ENCODE data around the gene RASSF4. TPM values are rescaled to one million over a fixed set of nuclear protein-coding genes. Genes with fewer than 3 reads are reported as not detected.

RASSF4 gene
- total and polyA plus RNA-seq, 9 of the 15 experiments (the other 6 are each of a cell fraction or from before 2014, with no cell fraction given), result 0.01 to 0.62 (median 0.11) TPM; not detected in 3

DNA sequence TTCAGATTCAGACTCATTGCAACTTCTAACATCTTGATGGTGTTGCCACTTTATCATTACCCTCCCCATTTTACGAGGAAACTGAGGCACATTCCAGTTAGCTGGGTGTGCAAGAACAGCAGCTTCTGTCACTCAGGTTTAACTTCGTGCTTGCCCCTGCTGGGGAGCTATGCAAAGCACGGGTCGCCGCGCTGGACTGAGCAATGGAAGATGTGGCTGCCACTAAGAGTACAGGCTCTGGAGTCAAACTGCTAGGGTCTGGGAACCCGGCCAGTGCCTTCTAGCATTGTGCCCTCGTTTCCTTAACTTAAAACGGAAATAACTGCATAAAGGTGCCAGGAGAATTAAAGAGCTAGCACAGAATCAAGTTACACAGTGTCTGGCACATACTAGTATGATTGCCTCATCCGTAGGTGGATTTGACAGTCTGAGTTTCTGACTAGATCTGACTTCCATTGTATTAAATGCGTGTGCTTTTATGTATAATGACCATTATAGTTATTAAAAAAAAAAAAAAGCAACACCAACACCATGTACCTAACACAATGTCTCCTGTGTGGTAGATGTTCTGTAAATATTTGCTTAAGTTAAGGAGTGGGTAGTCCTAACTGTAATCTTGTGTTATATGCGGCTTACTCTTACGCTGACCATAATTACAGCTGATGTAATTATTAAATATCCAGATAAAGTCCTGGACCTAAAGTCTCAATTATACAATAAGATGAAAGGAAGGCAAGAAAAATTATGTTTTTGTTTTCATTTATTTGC lies 42.0 kb downstream of the RASSF4 start (continued):
- TF ChIP-seq, protein P1, sequence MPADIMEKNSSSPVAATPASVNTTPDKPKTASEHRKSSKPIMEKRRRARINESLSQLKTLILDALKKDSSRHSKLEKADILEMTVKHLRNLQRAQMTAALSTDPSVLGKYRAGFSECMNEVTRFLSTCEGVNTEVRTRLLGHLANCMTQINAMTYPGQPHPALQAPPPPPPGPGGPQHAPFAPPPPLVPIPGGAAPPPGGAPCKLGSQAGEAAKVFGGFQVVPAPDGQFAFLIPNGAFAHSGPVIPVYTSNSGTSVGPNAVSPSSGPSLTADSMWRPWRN (IDR thresholded peaks at IDR 0.05; ENCODE audit: low read depth), result no peak
- no peak for TF ChIP-seq GATA2 (CRISPR knock-in tag; IDR thresholded peaks at IDR 0.05)
- no peak for TF ChIP-seq PHB (CRISPR knock-in tag; IDR thresholded peaks at IDR 0.05)
- TF ChIP-seq TRIM28 (IDR thresholded peaks at IDR 0.05), result no peak
- TF ChIP-seq KHSRP (IDR thresholded peaks at IDR 0.05), result no peak
- TF ChIP-seq KDM5B (IDR thresholded peaks at IDR 0.05; ENCODE audit: insufficient replicate concordance, low read depth, low read length), result no peak
- no peak for TF ChIP-seq RAD51 (IDR thresholded peaks at IDR 0.05; ENCODE audit: borderline replicate concordance, low read depth)
- peak; percentile 47 for TF ChIP-seq L3MBTL2 (IDR thresholded peaks at IDR 0.05)
- TF ChIP-seq FOXK1 (CRISPR knock-in tag; IDR thresholded peaks at IDR 0.05; ENCODE audit: borderline replicate concordance), result peak; percentile 60; the same call in 1 of the 2 replicates
- TF ChIP-seq HEY1 (CRISPR knock-in tag; IDR thresholded peaks at IDR 0.05; ENCODE audit: borderline replicate concordance), result no peak
- no peak for TF ChIP-seq HCFC1 (IDR thresholded peaks at IDR 0.05; ENCODE audit: low read depth, low read length)
- TF ChIP-seq, protein P2, sequence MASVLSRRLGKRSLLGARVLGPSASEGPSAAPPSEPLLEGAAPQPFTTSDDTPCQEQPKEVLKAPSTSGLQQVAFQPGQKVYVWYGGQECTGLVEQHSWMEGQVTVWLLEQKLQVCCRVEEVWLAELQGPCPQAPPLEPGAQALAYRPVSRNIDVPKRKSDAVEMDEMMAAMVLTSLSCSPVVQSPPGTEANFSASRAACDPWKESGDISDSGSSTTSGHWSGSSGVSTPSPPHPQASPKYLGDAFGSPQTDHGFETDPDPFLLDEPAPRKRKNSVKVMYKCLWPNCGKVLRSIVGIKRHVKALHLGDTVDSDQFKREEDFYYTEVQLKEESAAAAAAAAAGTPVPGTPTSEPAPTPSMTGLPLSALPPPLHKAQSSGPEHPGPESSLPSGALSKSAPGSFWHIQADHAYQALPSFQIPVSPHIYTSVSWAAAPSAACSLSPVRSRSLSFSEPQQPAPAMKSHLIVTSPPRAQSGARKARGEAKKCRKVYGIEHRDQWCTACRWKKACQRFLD (CRISPR knock-in tag; IDR thresholded peaks at IDR 0.05), result peak; percentile 12
- TF ChIP-seq, protein P3, sequence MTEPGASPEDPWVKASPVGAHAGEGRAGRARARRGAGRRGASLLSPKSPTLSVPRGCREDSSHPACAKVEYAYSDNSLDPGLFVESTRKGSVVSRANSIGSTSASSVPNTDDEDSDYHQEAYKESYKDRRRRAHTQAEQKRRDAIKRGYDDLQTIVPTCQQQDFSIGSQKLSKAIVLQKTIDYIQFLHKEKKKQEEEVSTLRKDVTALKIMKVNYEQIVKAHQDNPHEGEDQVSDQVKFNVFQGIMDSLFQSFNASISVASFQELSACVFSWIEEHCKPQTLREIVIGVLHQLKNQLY (CRISPR knock-in tag; conservative IDR thresholded peaks at IDR 0.05), result no peak; a peak in 1 of 4 replicates
- peak; percentile 50 for TF ChIP-seq CHD1 (IDR thresholded peaks at IDR 0.05; ENCODE audit: low read length)
- 0 out of 2 replicates have a peak, but pooled peaks have one; percentile 8 for TF ChIP-seq BHLHE40 (IDR thresholded peaks at IDR 0.05; ENCODE audit: low read length)
- no peak for TF ChIP-seq ZBTB8A (IDR thresholded peaks at IDR 0.05; ENCODE audit: partially characterized antibody)
- TF ChIP-seq CBFB (CRISPR knock-in tag; IDR thresholded peaks at IDR 0.05), result no peak
- peak in 1 of 2 experiments; percentile 36; a peak in 1 of 3 replicates for TF ChIP-seq CBX3 (IDR thresholded peaks at IDR 0.05; ENCODE audit: borderline replicate concordance in 1 of 2, low read length in 2 of 2)
- no peak for TF ChIP-seq MYNN (IDR thresholded peaks at IDR 0.05)
- TF ChIP-seq MYNN (CRISPR knock-in tag; IDR thresholded peaks at IDR 0.05), result no peak
- TF ChIP-seq, protein P4, sequence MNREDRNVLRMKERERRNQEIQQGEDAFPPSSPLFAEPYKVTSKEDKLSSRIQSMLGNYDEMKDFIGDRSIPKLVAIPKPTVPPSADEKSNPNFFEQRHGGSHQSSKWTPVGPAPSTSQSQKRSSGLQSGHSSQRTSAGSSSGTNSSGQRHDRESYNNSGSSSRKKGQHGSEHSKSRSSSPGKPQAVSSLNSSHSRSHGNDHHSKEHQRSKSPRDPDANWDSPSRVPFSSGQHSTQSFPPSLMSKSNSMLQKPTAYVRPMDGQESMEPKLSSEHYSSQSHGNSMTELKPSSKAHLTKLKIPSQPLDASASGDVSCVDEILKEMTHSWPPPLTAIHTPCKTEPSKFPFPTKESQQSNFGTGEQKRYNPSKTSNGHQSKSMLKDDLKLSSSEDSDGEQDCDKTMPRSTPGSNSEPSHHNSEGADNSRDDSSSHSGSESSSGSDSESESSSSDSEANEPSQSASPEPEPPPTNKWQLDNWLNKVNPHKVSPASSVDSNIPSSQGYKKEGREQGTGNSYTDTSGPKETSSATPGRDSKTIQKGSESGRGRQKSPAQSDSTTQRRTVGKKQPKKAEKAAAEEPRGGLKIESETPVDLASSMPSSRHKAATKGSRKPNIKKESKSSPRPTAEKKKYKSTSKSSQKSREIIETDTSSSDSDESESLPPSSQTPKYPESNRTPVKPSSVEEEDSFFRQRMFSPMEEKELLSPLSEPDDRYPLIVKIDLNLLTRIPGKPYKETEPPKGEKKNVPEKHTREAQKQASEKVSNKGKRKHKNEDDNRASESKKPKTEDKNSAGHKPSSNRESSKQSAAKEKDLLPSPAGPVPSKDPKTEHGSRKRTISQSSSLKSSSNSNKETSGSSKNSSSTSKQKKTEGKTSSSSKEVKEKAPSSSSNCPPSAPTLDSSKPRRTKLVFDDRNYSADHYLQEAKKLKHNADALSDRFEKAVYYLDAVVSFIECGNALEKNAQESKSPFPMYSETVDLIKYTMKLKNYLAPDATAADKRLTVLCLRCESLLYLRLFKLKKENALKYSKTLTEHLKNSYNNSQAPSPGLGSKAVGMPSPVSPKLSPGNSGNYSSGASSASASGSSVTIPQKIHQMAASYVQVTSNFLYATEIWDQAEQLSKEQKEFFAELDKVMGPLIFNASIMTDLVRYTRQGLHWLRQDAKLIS (CRISPR knock-in tag; IDR thresholded peaks at IDR 0.05), result no peak
- TF ChIP-seq XRCC5 (IDR thresholded peaks at IDR 0.05; ENCODE audit: low read depth, low read length), result no peak
